ENCODE results near the gene KCNF1. TPM values are rescaled to one million over a fixed set of nuclear protein-coding genes. Genes with fewer than 3 reads are reported as not detected.

Gene KCNF1
- total RNA-seq, 2 donors from 2014 or later = 5.2 to 17.0 TPM

DNA sequence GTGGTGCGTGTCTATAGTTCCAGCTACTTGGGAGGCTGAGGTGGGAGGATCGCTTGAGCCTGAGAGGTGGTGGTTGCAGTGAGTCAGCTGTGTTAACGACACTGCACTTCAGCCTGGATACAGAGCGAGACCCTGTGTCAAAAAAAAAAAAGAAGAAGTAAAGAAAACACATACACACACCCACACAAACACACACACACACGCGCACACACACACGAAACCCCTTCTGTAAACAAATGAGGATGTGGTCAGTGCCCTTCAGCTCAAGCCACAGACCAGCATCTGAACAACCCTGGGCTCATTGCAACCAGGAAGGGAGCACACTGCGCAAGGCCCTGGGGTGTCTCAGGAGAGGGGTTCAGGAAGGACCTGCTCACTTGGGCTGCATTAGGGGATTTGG, 47.9 kb upstream of the KCNF1 start:
- H3K4me3 ChIP-seq (ENCODE audit: low read length) = no peak overlapping the region

DNA sequence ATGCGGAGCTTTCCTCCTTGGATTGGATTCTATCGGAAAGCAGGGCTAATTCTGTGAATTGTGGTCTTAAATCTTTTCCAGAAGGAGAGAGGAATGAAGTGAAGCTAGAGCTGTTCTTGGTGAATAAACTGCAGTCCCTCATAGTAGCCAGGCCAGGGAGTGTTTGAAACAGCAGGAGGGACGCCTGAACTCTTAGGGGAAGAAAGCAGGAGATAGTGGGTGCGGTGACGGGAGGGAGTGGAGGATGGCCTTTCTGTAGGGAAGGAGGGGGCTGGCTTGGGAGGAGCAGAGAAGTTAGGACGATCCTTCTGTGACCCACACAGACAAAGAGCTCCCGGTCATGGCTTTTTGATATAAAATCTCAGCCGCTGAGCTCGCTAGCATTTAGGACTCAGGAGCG, 47.5 kb upstream of the KCNF1 start:
- TF ChIP-seq CTCF (conservative IDR thresholded peaks at IDR 0.05) = no peak
- peaks cover 8% of the 10 kb centered on the region for H3K27me3 Mint-ChIP-seq (ENCODE audit: insufficient read depth)
- 76 to 86% methylated on average over 7 to 10 of the region's 10 CpGs for whole genome bisulfite sequencing, 2 experiments (ENCODE audit: insufficient coverage in 1 of 2, insufficient read length in 1 of 2)
- H3K27ac Mint-ChIP-seq = no peak overlapping the region
- no peak overlapping the region for H3K9ac ChIP-seq (ENCODE audit: extremely low read depth, low read length, poor library complexity, severe bottlenecking)
- no peaks in the 10 kb centered on the region for H3K27me3 ChIP-seq (ENCODE audit: control insufficient read depth, insufficient read depth, low read length, poor library complexity, severe bottlenecking)
- H3K4me3 Mint-ChIP-seq = no peak overlapping the region
- H3K36me3 ChIP-seq (ENCODE audit: control insufficient read depth, insufficient read depth, low read length) = no peaks in the 10 kb centered on the region
- H3K4me1 Mint-ChIP-seq = peaks cover 8% of the 10 kb centered on the region
- no peak overlapping the region for H3K4me3 ChIP-seq (ENCODE audit: low read length)
- no peaks in the 10 kb centered on the region for H3K9me3 Mint-ChIP-seq
- H3K9me3 ChIP-seq (ENCODE audit: control insufficient read depth, low read length) = no peaks in the 10 kb centered on the region
- no peak overlapping the region for H3K27ac ChIP-seq (ENCODE audit: low read depth, low read length)
- no peak for DNase-seq
- no peaks in the 10 kb centered on the region for H3K4me1 ChIP-seq (ENCODE audit: control insufficient read depth, insufficient read depth, low read length)
- no peaks in the 10 kb centered on the region for H3K36me3 Mint-ChIP-seq (ENCODE audit: low read depth)

More for the DNA sequence above, 47.9 kb upstream of the KCNF1 start:
- H3K27me3 Mint-ChIP-seq (ENCODE audit: insufficient read depth) = peaks cover 8% of the 10 kb centered on the region
- H3K27ac ChIP-seq (ENCODE audit: low read depth, low read length) = no peak overlapping the region
- H3K4me1 Mint-ChIP-seq = peaks cover 8% of the 10 kb centered on the region
- H3K27ac Mint-ChIP-seq = no peak overlapping the region
- H3K9me3 ChIP-seq (ENCODE audit: control insufficient read depth, low read length) = no peaks in the 10 kb centered on the region
- H3K27me3 ChIP-seq (ENCODE audit: control insufficient read depth, insufficient read depth, low read length, poor library complexity, severe bottlenecking) = no peaks in the 10 kb centered on the region
- H3K9me3 Mint-ChIP-seq = no peaks in the 10 kb centered on the region
- no peaks in the 10 kb centered on the region for H3K4me1 ChIP-seq (ENCODE audit: control insufficient read depth, insufficient read depth, low read length)
- TF ChIP-seq CTCF (conservative IDR thresholded peaks at IDR 0.05) = no peak
- H3K36me3 Mint-ChIP-seq (ENCODE audit: low read depth) = no peaks in the 10 kb centered on the region
- 71 to 93% methylated on average over 3 to 8 of the region's 8 CpGs for WGBS, 2 experiments (ENCODE audit: insufficient coverage in 1 of 2, insufficient read length in 1 of 2)
- H3K4me3 Mint-ChIP-seq = no peak overlapping the region
- no peak overlapping the region for H3K9ac ChIP-seq (ENCODE audit: extremely low read depth, low read length, poor library complexity, severe bottlenecking)
- no peak for DNase-seq
- H3K36me3 ChIP-seq (ENCODE audit: control insufficient read depth, insufficient read depth, low read length) = no peaks in the 10 kb centered on the region

GRCh38 chr2:10864861-10865636, 46.7 kb upstream of the KCNF1 start:
- no peaks in the 10 kb centered on the region for H3K36me3 Mint-ChIP-seq (ENCODE audit: low read depth)

More at GRCh38 chr2:10864861-10865636, 46.7 kb upstream of the KCNF1 start:
- Histone ChIP-seq H3K36me3 (ENCODE audit: control insufficient read depth, insufficient read depth, low read length) (no peaks in the 10 kb centered on the region), H3K9ac (ENCODE audit: extremely low read depth, low read length, poor library complexity, severe bottlenecking) (no peak overlapping the region), H3K27me3 (ENCODE audit: control insufficient read depth, insufficient read depth, low read length, poor library complexity, severe bottlenecking) (no peaks in the 10 kb centered on the region), H3K4me3 (ENCODE audit: low read length) (no peak overlapping the region), H3K27ac (ENCODE audit: low read depth, low read length) (no peak overlapping the region), H3K9me3 (ENCODE audit: control insufficient read depth, low read length) (no peaks in the 10 kb centered on the region), H3K4me1 (ENCODE audit: control insufficient read depth, insufficient read depth, low read length) (no peaks in the 10 kb centered on the region)
- peak; percentile 55 for TF ChIP-seq CTCF (conservative IDR thresholded peaks at IDR 0.05)
- Mint-ChIP-seq H3K4me1 (peaks cover 8% of the 10 kb centered on the region), H3K27ac (no peak overlapping the region), H3K27me3 (ENCODE audit: insufficient read depth) (peaks cover 8% of the 10 kb centered on the region), H3K9me3 (no peaks in the 10 kb centered on the region), H3K4me3 (no peak overlapping the region)
- WGBS, 2 experiments (ENCODE audit: insufficient coverage in 1 of 2, insufficient read length in 1 of 2) = 91 to 97% methylated on average over 10 to 14 of the region's 14 CpGs
- DNase-seq = no peak

All from endodermal cell (in vitro differentiated cells).